ENCODE results near the gene TPGS2.
"Not testable (repeated sequence)": the region's sequence is repeated elsewhere in the genome, so short reads cannot be mapped to it uniquely, and the experiment has no call there.

Gene TPGS2

GRCh38 chr18:36828630-36829361, at the start of gene TPGS2, which contains the start of gene KIAA1328:
TSS of gene TPGS2 (minus strand) at chr18:36829002. CDS start at chr18:36828767, 235 bp downstream.
TSS of gene KIAA1328 (plus strand) at chr18:36829127. CDS start at chr18:36829139, 12 bp downstream.
- peak; percentile 88 for DNase-seq

- not testable (repeated sequence) for DNase-seq
Measured at GRCh38 chr18:36873826-36874225, 45.0 kb upstream of the TPGS2 start.

GRCh38 chr18:36872329-36872728, 43.5 kb upstream of the TPGS2 start:
- DNase-seq = no peak

GRCh38 chr18:36871801-36872200, 43.0 kb upstream of the TPGS2 start:
- no peak for DNase-seq

GRCh38 chr18:36867056-36867455, 38.3 kb upstream of the TPGS2 start:
- no peak for DNase-seq

GRCh38 chr18:36862182-36862581, 33.4 kb upstream of the TPGS2 start:
- no peak for DNase-seq

GRCh38 chr18:36856815-36857214, 28.0 kb upstream of the TPGS2 start:
- no peak for DNase-seq

- DNase-seq = no peak
Measured at GRCh38 chr18:36851202-36851590, 22.4 kb upstream of the TPGS2 start.

- no peak for DNase-seq
Measured at GRCh38 chr18:36850527-36851201, 21.9 kb upstream of the TPGS2 start.

GRCh38 chr18:36849288-36850006, 20.6 kb upstream of the TPGS2 start:
- DNase-seq = no peak

GRCh38 chr18:36848609-36849008, 19.8 kb upstream of the TPGS2 start:
- no peak for DNase-seq

- DNase-seq = no peak
Measured at GRCh38 chr18:36843784-36844183, 15.0 kb upstream of the TPGS2 start.

GRCh38 chr18:36843199-36843598, 14.4 kb upstream of the TPGS2 start:
- DNase-seq = no peak

- no peak for DNase-seq
Measured at GRCh38 chr18:36839835-36840234, 11.0 kb upstream of the TPGS2 start.

GRCh38 chr18:36835927-36836326, 7.1 kb upstream of the TPGS2 start:
- no peak for DNase-seq

GRCh38 chr18:36833120-36833519, 4.3 kb upstream of the TPGS2 start:
- no peak for DNase-seq

GRCh38 chr18:36831139-36831538, 2.3 kb upstream of the TPGS2 start:
- DNase-seq = no peak

GRCh38 chr18:36830158-36830495, 1.3 kb upstream of the TPGS2 start:
- no peak for DNase-seq

- no peak for DNase-seq
Measured at GRCh38 chr18:36829362-36830157, 758 bp upstream of the TPGS2 start.

- peak; percentile 17 for DNase-seq
Measured at GRCh38 chr18:36828157-36828629, 609 bp downstream of the TPGS2 start.

GRCh38 chr18:36826556-36826955, 2.2 kb downstream of the TPGS2 start:
- no peak for DNase-seq

GRCh38 chr18:36825526-36825925, 3.3 kb downstream of the TPGS2 start:
- DNase-seq = no peak

GRCh38 chr18:36821681-36822080, 7.1 kb downstream of the TPGS2 start:
- DNase-seq = no peak
